Uterus (tissue), 2 donors: Measurements from ENCODE around the gene C6orf62.

Experiments
- POLR2A ChIP-seq, 2 donors: fragments of 450-650 bp; IDR thresholded peaks; one replicate each; pipeline ENCODE4 v1.6.1; 2016; ENCODE audit warnings: antibody characterized with exemption in 2 of 2, mild to moderate bottlenecking in 1 of 2, moderate library complexity in 1 of 2
- TF ChIP-seq, protein P1 (sequence below), 4 experiments: fragments of 200-600 bp in 2 of 4; fragments of 450-650 bp in 2 of 4; sonication (generic) in 2 of 4; IDR thresholded peaks; one replicate each; pipeline ENCODE4 v1.5.1; 2016 to 2019; ENCODE audit warnings: antibody characterized with exemption in 4 of 4, mild to moderate bottlenecking in 2 of 4, moderate library complexity in 1 of 4

GRCh38 chr6:24721461-24722215 lies 2.7 kb upstream of the C6orf62 start:
- TF ChIP-seq POLR2A (IDR thresholded peaks at IDR 0.05) = peak; percentile 57 to 74
- TF ChIP-seq, protein P1, sequence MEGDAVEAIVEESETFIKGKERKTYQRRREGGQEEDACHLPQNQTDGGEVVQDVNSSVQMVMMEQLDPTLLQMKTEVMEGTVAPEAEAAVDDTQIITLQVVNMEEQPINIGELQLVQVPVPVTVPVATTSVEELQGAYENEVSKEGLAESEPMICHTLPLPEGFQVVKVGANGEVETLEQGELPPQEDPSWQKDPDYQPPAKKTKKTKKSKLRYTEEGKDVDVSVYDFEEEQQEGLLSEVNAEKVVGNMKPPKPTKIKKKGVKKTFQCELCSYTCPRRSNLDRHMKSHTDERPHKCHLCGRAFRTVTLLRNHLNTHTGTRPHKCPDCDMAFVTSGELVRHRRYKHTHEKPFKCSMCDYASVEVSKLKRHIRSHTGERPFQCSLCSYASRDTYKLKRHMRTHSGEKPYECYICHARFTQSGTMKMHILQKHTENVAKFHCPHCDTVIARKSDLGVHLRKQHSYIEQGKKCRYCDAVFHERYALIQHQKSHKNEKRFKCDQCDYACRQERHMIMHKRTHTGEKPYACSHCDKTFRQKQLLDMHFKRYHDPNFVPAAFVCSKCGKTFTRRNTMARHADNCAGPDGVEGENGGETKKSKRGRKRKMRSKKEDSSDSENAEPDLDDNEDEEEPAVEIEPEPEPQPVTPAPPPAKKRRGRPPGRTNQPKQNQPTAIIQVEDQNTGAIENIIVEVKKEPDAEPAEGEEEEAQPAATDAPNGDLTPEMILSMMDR (IDR thresholded peaks at IDR 0.05) = no peak
